Measurements from ENCODE around the gene TEAD1. TPM values are rescaled to one million over a fixed set of nuclear protein-coding genes. Genes with fewer than 3 reads are reported as not detected.

Gene TEAD1
- total RNA-seq, 6 experiments from 2014 or later: 218 to 252 (median 227) TPM

GRCh38 chr11:12968101-12968500, 293.9 kb downstream of the TEAD1 start:
- Mint-ChIP-seq H3K36me3 (ENCODE audit: low read depth) (no peaks in the 10 kb centered on the region), H3K9me3 (no peaks in the 10 kb centered on the region), H3K27ac (no peak overlapping the region), H3K4me3 (no peak overlapping the region), H3K27me3 (ENCODE audit: insufficient read depth) (peaks cover 25% of the 10 kb centered on the region), H3K4me1 (ENCODE audit: low read depth) (peaks cover 9% of the 10 kb centered on the region)
- TF ChIP-seq CTCF (IDR thresholded peaks at IDR 0.05): no peak
- DNase-seq: no peak

- Mint-ChIP-seq H3K27ac (no peak overlapping the region), H3K4me1 (ENCODE audit: low read depth) (peaks cover 9% of the 10 kb centered on the region), H3K4me3 (no peak overlapping the region)
These were observed 294.6 kb downstream of the TEAD1 start for GRCh38 chr11:12968826-12969225.

DNA sequence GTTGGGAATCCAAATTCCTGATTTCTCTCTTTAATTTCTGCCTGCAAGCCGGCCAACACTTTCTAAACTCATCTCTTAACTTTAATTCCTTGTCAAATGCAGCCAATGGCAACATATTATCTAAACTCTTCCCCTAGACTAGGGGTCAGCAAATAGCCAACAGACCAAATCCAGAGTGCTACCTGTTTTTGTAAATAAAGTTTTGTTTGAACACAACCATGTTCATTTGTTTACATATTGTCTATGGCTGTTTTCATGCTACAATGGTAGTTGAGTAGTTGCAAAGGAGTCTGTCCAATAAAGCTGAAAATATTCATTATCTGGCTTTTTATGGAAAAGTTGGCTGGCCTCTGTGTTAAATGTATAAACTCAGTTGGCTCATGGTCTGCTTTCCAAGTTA, 297.7 kb downstream of the TEAD1 start:
- TF ChIP-seq CTCF (IDR thresholded peaks at IDR 0.05): no peak
- Mint-ChIP-seq H3K4me1 (ENCODE audit: low read depth) (peaks cover 9% of the 10 kb centered on the region), H3K27me3 (ENCODE audit: insufficient read depth) (peaks cover 21% of the 10 kb centered on the region), H3K9me3 (no peaks in the 10 kb centered on the region), H3K27ac (no peak overlapping the region), H3K36me3 (ENCODE audit: low read depth) (no peaks in the 10 kb centered on the region), H3K4me3 (no peak overlapping the region)
- no peak for DNase-seq

More at GRCh38 chr11:12968826-12969225, 294.6 kb downstream of the TEAD1 start:
- Mint-ChIP-seq H3K9me3 (no peaks in the 10 kb centered on the region), H3K27me3 (ENCODE audit: insufficient read depth) (peaks cover 26% of the 10 kb centered on the region), H3K36me3 (ENCODE audit: low read depth) (no peaks in the 10 kb centered on the region)
- TF ChIP-seq CTCF (IDR thresholded peaks at IDR 0.05): no peak
- DNase-seq: no peak

- no peak for DNase-seq
- no peaks in the 10 kb centered on the region for H3K36me3 Mint-ChIP-seq (ENCODE audit: low read depth)
- TF ChIP-seq CTCF (IDR thresholded peaks at IDR 0.05): no peak
These were observed 299.4 kb downstream of the TEAD1 start for GRCh38 chr11:12973528-12974181.

DNA sequence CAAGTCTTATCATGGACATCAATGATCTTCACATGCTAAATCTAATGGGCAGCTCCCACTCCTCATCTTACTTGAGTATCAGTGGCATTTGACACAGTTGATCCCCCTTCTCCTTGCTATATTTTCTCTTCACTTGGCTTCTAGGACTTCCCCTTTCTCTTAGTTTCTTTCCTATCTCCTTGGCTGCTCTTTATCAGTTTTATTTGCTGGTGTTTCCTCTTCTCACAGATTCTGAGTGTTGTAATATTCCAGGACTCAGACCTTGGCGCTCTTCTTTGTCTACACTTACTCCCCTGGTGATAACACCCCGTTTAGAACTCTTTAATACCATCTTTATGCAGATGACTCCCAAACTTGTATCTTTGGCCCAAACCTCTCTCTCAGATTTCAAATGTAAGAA, 301.0 kb downstream of the TEAD1 start:
- no peak for DNase-seq
- Mint-ChIP-seq H3K9me3 (no peaks in the 10 kb centered on the region), H3K4me3 (no peak overlapping the region), H3K27me3 (ENCODE audit: insufficient read depth) (peaks cover 25% of the 10 kb centered on the region), H3K27ac (no peak overlapping the region), H3K4me1 (ENCODE audit: low read depth) (no peaks in the 10 kb centered on the region), H3K36me3 (ENCODE audit: low read depth) (no peaks in the 10 kb centered on the region)
- TF ChIP-seq CTCF (IDR thresholded peaks at IDR 0.05): no peak

More at GRCh38 chr11:12973528-12974181, 299.4 kb downstream of the TEAD1 start:
- H3K9me3 Mint-ChIP-seq: no peaks in the 10 kb centered on the region
- no peak overlapping the region for H3K4me3 Mint-ChIP-seq
- H3K27me3 Mint-ChIP-seq (ENCODE audit: insufficient read depth): peaks cover 19% of the 10 kb centered on the region
- no peaks in the 10 kb centered on the region for H3K4me1 Mint-ChIP-seq (ENCODE audit: low read depth)
- no peak overlapping the region for H3K27ac Mint-ChIP-seq

Measured in HFFc6 (cell line).